H1 (cell line): ENCODE data around the gene CSHL1. TPM values are rescaled to one million over a fixed set of nuclear protein-coding genes. Genes with fewer than 3 reads are reported as not detected.

ENCODE experiments used
- BCL11A ChIP-seq, 2 experiments: IDR thresholded peaks; one replicate each; pipeline ENCODE4 v1.6.1; 2011; ENCODE audit warnings: low read depth in 2 of 2, low read length in 2 of 2, mild to moderate bottlenecking in 2 of 2
- CBX8 ChIP-seq: fragments of 300-800, 300-1000 bp; sonication (generic); IDR thresholded peaks from 2 replicates; pipeline ENCODE4 v1.7.1; 2016; ENCODE audit warnings: low read depth, low read length, borderline replicate concordance
- JUND ChIP-seq: IDR thresholded peaks from 2 replicates; pipeline ENCODE4 v1.6.1; 2011; ENCODE audit warnings: mild to moderate bottlenecking, improper control_type of control experiment, low read length
- PHF8 ChIP-seq: fragments of 200-600 bp; sonication (generic); conservative IDR thresholded peaks from 2 replicates; pipeline ENCODE4 v1.7.1; 2012; ENCODE audit warnings: low read depth, mild to moderate bottlenecking, inconsistent platforms, low read length, moderate library complexity
- RNF2 ChIP-seq: fragments of 200-900, 300-1000 bp; sonication (generic); IDR thresholded peaks from 2 replicates; pipeline ENCODE4 v1.7.1; 2016; ENCODE audit warnings: borderline replicate concordance, low read depth, mild to moderate bottlenecking, antibody characterized with exemption, low read length; ENCODE audit not compliant: poor library complexity, severe bottlenecking; ENCODE audit errors: missing control alignments
- polyA plus RNA-seq, 7 experiments: library from polyadenylated mRNA; depleted of rRNA in 3 of 7; stranded (reverse) in 5 of 7; unstranded in 2 of 7; fragments of >200 nt in 5 of 7; fragments of 200-250 nt in 2 of 7; gene quantifications; 1 replicate in 5 of 7; 2 replicates in 1 of 7; 4 replicates in 1 of 7; pipeline versions ENCODE4 v1.2.1 to v1.2.3, GENCODE V29; 2011 to 2013; ENCODE audit warnings: missing spikeins in 2 of 7, mixed read lengths in 2 of 7
- total RNA-seq: library from RNA; stranded (reverse); fragmentation: NEBNext Ultra II Directional; extraction: Animal tissue kit (Norgen Biotek cat#: 25700); gene quantifications from 2 replicates; pipeline ENCODE4 v1.2.1, GENCODE V29; 2021
- TF ChIP-seq, protein P1 (sequence below): fragments of 300-600 bp; sonication (generic); IDR thresholded peaks from 2 replicates; pipeline ENCODE4 v1.7.1; 2012; ENCODE audit warnings: low read length, moderate library complexity, mild to moderate bottlenecking, inconsistent platforms; ENCODE audit not compliant: insufficient replicate concordance
- TF ChIP-seq, protein P2 (sequence below): IDR thresholded peaks from 2 replicates; pipeline ENCODE4 v1.6.1; 2011; ENCODE audit warnings: low read length, improper control_type of control experiment

CSHL1 gene
- total and polyA plus RNA-seq, 2 of the 8 experiments (the other 6 are each of a cell fraction or from before 2014, with no cell fraction given) = not detected

GRCh38 chr17:63960006-63960405 lies 48.9 kb upstream of the CSHL1 start (continued):
- TF ChIP-seq, protein P1, sequence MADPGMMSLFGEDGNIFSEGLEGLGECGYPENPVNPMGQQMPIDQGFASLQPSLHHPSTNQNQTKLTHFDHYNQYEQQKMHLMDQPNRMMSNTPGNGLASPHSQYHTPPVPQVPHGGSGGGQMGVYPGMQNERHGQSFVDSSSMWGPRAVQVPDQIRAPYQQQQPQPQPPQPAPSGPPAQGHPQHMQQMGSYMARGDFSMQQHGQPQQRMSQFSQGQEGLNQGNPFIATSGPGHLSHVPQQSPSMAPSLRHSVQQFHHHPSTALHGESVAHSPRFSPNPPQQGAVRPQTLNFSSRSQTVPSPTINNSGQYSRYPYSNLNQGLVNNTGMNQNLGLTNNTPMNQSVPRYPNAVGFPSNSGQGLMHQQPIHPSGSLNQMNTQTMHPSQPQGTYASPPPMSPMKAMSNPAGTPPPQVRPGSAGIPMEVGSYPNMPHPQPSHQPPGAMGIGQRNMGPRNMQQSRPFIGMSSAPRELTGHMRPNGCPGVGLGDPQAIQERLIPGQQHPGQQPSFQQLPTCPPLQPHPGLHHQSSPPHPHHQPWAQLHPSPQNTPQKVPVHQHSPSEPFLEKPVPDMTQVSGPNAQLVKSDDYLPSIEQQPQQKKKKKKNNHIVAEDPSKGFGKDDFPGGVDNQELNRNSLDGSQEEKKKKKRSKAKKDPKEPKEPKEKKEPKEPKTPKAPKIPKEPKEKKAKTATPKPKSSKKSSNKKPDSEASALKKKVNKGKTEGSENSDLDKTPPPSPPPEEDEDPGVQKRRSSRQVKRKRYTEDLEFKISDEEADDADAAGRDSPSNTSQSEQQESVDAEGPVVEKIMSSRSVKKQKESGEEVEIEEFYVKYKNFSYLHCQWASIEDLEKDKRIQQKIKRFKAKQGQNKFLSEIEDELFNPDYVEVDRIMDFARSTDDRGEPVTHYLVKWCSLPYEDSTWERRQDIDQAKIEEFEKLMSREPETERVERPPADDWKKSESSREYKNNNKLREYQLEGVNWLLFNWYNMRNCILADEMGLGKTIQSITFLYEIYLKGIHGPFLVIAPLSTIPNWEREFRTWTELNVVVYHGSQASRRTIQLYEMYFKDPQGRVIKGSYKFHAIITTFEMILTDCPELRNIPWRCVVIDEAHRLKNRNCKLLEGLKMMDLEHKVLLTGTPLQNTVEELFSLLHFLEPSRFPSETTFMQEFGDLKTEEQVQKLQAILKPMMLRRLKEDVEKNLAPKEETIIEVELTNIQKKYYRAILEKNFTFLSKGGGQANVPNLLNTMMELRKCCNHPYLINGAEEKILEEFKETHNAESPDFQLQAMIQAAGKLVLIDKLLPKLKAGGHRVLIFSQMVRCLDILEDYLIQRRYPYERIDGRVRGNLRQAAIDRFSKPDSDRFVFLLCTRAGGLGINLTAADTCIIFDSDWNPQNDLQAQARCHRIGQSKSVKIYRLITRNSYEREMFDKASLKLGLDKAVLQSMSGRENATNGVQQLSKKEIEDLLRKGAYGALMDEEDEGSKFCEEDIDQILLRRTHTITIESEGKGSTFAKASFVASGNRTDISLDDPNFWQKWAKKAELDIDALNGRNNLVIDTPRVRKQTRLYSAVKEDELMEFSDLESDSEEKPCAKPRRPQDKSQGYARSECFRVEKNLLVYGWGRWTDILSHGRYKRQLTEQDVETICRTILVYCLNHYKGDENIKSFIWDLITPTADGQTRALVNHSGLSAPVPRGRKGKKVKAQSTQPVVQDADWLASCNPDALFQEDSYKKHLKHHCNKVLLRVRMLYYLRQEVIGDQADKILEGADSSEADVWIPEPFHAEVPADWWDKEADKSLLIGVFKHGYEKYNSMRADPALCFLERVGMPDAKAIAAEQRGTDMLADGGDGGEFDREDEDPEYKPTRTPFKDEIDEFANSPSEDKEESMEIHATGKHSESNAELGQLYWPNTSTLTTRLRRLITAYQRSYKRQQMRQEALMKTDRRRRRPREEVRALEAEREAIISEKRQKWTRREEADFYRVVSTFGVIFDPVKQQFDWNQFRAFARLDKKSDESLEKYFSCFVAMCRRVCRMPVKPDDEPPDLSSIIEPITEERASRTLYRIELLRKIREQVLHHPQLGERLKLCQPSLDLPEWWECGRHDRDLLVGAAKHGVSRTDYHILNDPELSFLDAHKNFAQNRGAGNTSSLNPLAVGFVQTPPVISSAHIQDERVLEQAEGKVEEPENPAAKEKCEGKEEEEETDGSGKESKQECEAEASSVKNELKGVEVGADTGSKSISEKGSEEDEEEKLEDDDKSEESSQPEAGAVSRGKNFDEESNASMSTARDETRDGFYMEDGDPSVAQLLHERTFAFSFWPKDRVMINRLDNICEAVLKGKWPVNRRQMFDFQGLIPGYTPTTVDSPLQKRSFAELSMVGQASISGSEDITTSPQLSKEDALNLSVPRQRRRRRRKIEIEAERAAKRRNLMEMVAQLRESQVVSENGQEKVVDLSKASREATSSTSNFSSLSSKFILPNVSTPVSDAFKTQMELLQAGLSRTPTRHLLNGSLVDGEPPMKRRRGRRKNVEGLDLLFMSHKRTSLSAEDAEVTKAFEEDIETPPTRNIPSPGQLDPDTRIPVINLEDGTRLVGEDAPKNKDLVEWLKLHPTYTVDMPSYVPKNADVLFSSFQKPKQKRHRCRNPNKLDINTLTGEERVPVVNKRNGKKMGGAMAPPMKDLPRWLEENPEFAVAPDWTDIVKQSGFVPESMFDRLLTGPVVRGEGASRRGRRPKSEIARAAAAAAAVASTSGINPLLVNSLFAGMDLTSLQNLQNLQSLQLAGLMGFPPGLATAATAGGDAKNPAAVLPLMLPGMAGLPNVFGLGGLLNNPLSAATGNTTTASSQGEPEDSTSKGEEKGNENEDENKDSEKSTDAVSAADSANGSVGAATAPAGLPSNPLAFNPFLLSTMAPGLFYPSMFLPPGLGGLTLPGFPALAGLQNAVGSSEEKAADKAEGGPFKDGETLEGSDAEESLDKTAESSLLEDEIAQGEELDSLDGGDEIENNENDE = no peak
- no peak for TF ChIP-seq RNF2
- TF ChIP-seq PHF8 = no peak
- no peak for TF ChIP-seq CBX8
- TF ChIP-seq JUND = no peak
- TF ChIP-seq BCL11A (IDR thresholded peaks at IDR 0.05; ENCODE audit: low read depth in 2 of 2, low read length in 2 of 2) = no peak
- TF ChIP-seq, protein P2, sequence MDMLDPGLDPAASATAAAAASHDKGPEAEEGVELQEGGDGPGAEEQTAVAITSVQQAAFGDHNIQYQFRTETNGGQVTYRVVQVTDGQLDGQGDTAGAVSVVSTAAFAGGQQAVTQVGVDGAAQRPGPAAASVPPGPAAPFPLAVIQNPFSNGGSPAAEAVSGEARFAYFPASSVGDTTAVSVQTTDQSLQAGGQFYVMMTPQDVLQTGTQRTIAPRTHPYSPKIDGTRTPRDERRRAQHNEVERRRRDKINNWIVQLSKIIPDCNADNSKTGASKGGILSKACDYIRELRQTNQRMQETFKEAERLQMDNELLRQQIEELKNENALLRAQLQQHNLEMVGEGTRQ = no peak
